Head of caudate nucleus (tissue), 42 donors: Measurements from ENCODE around the gene APLP2.
A peak's percentile ranks its signal among the peaks of the same experiment; 100 is the strongest.

Source experiments
- DNase-seq, 42 donors: peaks; one replicate each; pipeline versions ENCODE4 v3.0.0 to v3.0.0-alpha.2; 2020 to 2021; ENCODE audit warnings: mixed read lengths in 7 of 42
- intact Hi-C: fragments of 100-400 bp; cut with DNase I; formaldehyde crosslinking; loops from one replicate; pipeline ENCODE4 v1.15.0; 2022

APLP2 gene

GRCh38 chr11:130051082-130051481, 18.6 kb upstream of the APLP2 start:
- intact Hi-C loops: no loop called here
- no peak for DNase-seq

DNA sequence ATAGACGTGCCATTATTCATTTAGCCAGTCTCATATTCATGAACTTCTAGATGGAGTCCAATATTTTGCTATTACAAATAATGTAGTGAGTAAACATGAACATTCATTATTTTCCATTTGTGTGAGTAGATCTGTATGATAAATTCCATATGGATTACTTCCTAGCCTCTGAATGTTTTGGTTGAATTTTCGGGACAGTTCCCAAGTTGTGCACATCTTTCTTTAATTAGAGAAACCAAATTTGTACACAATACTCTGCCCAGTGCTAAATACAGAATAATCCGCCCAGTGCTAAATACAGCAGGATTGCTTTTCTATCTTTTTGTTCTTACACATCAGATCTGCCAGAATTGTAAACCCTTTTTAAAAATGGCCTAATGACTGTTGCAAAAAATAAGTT, 17.1 kb upstream of the APLP2 start:
- DNase-seq: no peak
- intact Hi-C loops: no loop called here

GRCh38 chr11:130054966-130055365, 14.7 kb upstream of the APLP2 start:
- DNase-seq: no peak
- intact Hi-C loops: no loop called here

GRCh38 chr11:130055617-130056016, 14.1 kb upstream of the APLP2 start:
- intact Hi-C loops: no loop called here
- peak in 20 of 42 donors; percentile 8 to 70 (median 32) for DNase-seq

- DNase-seq: no peak
- intact Hi-C loops: loop anchor here (10.0 kb wide), 1 partner anchor 166 kb away; the partner anchor contains the start of gene NFRKB
These were observed 8.7 kb upstream of the APLP2 start for GRCh38 chr11:130061017-130061416.

- DNase-seq: no peak
- intact Hi-C loops: loop anchor here (10.0 kb wide), 1 partner anchor 167 kb away; the partner anchor contains the start of gene NFRKB
These were observed 7.7 kb upstream of the APLP2 start for GRCh38 chr11:130062026-130062425.

DNA sequence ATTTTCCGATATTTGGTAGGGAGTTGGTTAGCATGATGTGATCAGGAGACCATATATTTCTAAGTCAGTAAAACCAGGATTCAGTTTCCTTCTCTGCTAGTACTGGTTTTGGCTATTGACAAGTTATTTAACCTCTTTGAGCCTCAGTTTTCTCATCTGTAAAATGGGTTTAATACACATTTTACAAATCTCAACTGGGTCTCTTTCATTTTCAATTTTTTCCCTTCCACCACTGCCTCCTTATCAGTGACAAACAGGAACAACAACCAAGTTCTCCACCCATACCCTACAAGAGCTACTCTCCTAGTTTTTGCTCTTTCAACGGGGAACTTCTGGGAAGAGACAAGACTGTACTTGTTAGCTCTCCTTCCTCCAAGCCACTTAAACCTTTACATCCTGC, 6.2 kb upstream of the APLP2 start:
- intact Hi-C loops: loop anchor here (10.0 kb wide), 1 partner anchor 169 kb away; the partner anchor contains the start of gene NFRKB
- no peak for DNase-seq

GRCh38 chr11:130064596-130064995, 5.1 kb upstream of the APLP2 start:
- intact Hi-C loops: loop anchor here (10.0 kb wide), 1 partner anchor 170 kb away; the partner anchor contains the start of gene NFRKB
- DNase-seq: no peak

- intact Hi-C loops: loop anchor here (10.0 kb wide), 1 partner anchor 172 kb away; the partner anchor contains the start of gene NFRKB
- DNase-seq: no peak
These were observed 3.4 kb upstream of the APLP2 start for GRCh38 chr11:130066338-130066737.

- intact Hi-C loops: loop anchor here (2.0 to 10.0 kb wide), 2 partner anchors 66 to 174 kb away; partner anchors contain the start of genes NFRKB and PRDM10
These were observed 1.1 kb upstream of the APLP2 start for GRCh38 chr11:130068546-130068985.

DNA sequence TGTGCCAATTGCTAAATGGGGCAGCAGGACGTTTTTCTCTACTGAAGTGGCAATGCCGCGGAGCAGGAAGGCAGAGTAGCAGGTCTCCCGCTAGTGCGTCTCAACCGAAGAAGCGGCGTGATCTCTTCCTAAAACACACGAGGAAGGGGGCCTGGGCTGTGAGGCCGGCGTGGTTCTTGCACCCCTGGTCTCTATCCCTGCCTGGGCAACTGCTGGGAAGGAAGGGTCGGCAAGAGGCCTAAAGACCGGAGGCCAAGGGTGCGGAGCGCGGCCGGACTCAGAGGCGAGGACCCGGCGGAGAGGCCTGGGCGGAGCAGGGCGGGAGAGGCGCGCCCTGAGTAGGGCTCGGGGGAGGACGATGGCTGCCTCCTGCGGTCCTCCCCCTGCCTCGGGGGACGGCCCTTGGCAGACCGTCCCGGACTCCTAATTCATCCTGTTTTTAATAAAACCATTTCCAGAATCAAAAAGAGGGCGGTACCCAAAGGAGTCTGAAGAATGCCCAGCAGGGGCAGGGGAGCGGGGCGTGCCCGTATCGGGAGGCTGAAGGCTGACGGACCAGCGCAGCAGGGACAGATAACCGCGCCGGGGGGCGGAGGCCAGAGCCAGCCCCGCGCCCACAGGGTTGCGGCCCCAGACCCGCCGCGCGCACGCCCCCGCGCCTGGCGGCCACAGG, 572 bp upstream of the APLP2 start:
- intact Hi-C loops: loop anchor here (2.0 to 10.0 kb wide), 2 partner anchors 66 to 174 kb away; partner anchors contain the start of genes NFRKB and PRDM10

More at GRCh38 chr11:130068546-130068985, 1.1 kb upstream of the APLP2 start:
- DNase-seq: peak in 5 of 42 donors; percentile 3 to 32 (median 16)

DNA sequence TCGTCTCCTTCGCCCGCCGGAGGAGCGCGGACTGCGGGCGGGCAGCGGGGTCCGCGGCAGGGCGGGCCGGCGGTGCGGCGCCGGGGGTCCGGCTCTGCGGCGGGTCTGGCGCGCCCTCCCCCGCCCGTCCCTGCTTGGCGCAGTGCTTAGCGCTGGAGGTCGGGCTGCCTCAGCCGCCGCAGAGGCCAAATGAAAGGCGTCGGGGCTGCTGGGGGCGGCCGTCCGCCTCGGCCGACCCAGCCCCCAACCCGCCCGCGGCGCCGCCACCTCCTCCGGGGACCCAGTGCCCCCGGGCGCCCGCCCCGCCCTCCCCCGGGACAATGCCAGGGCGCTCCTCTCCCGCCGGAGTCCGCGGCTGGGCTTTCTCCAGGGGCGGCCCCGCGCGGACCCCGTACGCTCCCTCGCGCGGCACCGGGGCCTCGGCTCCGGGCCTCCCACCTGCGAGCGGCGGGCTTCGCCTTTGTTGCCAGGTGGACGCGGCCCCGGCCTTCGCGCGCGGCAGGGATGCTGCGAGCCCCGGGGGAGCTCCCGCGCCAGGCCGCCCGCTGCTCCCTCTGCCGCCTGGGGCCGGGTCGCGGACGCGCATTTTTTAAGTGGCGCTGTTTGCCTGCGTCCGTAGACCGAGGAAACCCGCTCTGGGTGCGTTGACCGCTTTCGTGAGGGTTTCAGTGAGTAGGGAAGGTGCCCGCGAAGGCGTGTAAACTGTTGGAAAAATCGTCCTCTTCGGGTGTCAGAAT, 583 bp downstream of the APLP2 start:
- peak in 41 of 42 donors; percentile 25 to 86 (median 60) for DNase-seq

More for the DNA sequence above, 572 bp upstream of the APLP2 start:
- DNase-seq: peak in 41 of 42 donors; percentile 22 to 85 (median 68)

DNA sequence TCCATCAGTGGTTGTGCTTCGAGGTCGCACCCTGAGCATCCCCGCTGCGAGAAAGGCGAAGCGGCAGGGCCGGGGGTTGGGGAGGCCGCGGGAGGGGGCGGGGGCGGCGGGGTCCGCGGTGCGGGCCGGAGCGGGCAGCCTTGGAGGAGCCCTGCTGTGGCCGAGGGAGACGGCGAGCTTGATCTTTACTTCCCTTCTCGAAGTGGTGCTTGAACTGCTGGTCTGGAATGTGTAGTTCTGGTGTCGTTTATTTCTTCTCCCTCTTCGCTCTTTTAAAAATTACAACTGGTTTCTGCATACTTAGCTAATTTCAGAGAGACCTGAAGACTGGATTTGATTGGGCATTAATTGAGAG, 1.1 kb downstream of the APLP2 start:
- peak in 8 of 42 donors; percentile 11 to 43 (median 25) for DNase-seq
- intact Hi-C loops: no loop called here

More for the DNA sequence above, 583 bp downstream of the APLP2 start:
- intact Hi-C loops: no loop called here

GRCh38 chr11:130071211-130071712, 1.6 kb downstream of the APLP2 start:
- peak in 17 of 42 donors; percentile 14 to 66 (median 31) for DNase-seq
- intact Hi-C loops: no loop called here

DNA sequence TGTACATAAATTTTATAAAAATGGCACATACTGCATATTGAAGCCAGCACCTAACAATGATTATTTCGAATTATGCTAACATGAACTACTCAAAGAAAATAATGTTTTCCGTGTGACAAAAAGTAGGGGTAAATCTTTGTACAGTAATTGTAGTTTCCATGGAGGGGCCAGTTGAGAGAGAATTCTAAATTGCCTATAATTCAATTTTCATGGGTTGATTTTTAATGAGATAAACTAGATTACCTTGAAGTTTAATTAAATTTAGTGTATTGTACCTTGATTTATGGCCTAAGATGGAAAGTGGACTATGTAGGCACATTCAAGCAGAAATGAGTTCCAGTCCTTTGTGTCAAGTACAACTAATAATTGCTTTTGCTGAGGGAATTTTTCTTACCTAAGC, 5.0 kb downstream of the APLP2 start:
- intact Hi-C loops: no loop called here

GRCh38 chr11:130076778-130077481, 7.2 kb downstream of the APLP2 start:
- intact Hi-C loops: no loop called here

More for the DNA sequence above, 5.0 kb downstream of the APLP2 start:
- no peak for DNase-seq

GRCh38 chr11:130077671-130078070, 8.0 kb downstream of the APLP2 start:
- DNase-seq: no peak
- intact Hi-C loops: no loop called here

More at GRCh38 chr11:130076778-130077481, 7.2 kb downstream of the APLP2 start:
- no peak for DNase-seq

- DNase-seq: no peak
- intact Hi-C loops: no loop called here
These were observed 8.4 kb downstream of the APLP2 start for GRCh38 chr11:130078080-130078479.
